Ishikawa (cell line): ENCODE results near the gene GABRG3.

Experiments
- CEBPB ChIP-seq: IDR thresholded peaks from 2 replicates; pipeline ENCODE4 v1.6.1; 2012
- CREB1 ChIP-seq: IDR thresholded peaks from 2 replicates; pipeline ENCODE4 v1.6.1; 2012; ENCODE audit warnings: low read depth
- EGR1 ChIP-seq: IDR thresholded peaks from 2 replicates; pipeline ENCODE4 v1.6.1; 2012
- EP300 ChIP-seq: IDR thresholded peaks from 2 replicates; pipeline ENCODE4 v1.6.1; 2012; ENCODE audit warnings: borderline replicate concordance
- FOXM1 ChIP-seq: IDR thresholded peaks from 2 replicates; pipeline ENCODE4 v1.6.1; 2012; ENCODE audit warnings: low read depth, borderline replicate concordance
- MAX ChIP-seq: IDR thresholded peaks from 2 replicates; pipeline ENCODE4 v1.6.1; 2012
- RAD21 ChIP-seq: IDR thresholded peaks from 2 replicates; pipeline ENCODE4 v1.6.1; 2012; ENCODE audit warnings: low read depth
- REST ChIP-seq: IDR thresholded peaks from 2 replicates; pipeline ENCODE4 v1.6.1; 2012; ENCODE audit warnings: low read depth, mild to moderate bottlenecking
- TAF1 ChIP-seq: IDR thresholded peaks from 2 replicates; pipeline ENCODE4 v1.6.1; 2012; ENCODE audit warnings: low read depth, mild to moderate bottlenecking
- TCF12 ChIP-seq: IDR thresholded peaks from 2 replicates; pipeline ENCODE4 v1.6.1; 2012; ENCODE audit warnings: low read depth
- TEAD4 ChIP-seq: IDR thresholded peaks from 2 replicates; pipeline ENCODE4 v1.6.1; 2012
- USF1 ChIP-seq: IDR thresholded peaks from 2 replicates; pipeline ENCODE4 v1.6.1; 2012
- YY1 ChIP-seq: IDR thresholded peaks from 2 replicates; pipeline ENCODE4 v1.6.1; 2012; ENCODE audit warnings: low read depth
- ZBTB7A ChIP-seq: IDR thresholded peaks from 2 replicates; pipeline ENCODE4 v1.6.1; 2012; ENCODE audit warnings: low read depth

Gene GABRG3

GRCh38 chr15:27087651-27088583 lies 116.9 kb downstream of the GABRG3 start:
- TF ChIP-seq YY1 (no peak), CREB1 (no peak), TEAD4 (no peak), EP300 (no peak), REST (no peak), ZBTB7A (no peak), FOXM1 (no peak), TAF1 (no peak), MAX (no peak), EGR1 (no peak)

GRCh38 chr15:27088584-27089232 lies 117.7 kb downstream of the GABRG3 start:
- TF ChIP-seq TAF1 (no peak), EGR1 (no peak), ZBTB7A (no peak), EP300 (no peak), REST (no peak), YY1 (no peak), USF1 (no peak), CEBPB (no peak), MAX (no peak), CREB1 (no peak), RAD21 (no peak)

GRCh38 chr15:27089233-27089586 lies 118.2 kb downstream of the GABRG3 start:
- TF ChIP-seq TAF1: no peak
- TF ChIP-seq USF1: no peak
- TF ChIP-seq FOXM1: no peak
- no peak for TF ChIP-seq TEAD4
- TF ChIP-seq ZBTB7A: no peak
- no peak for TF ChIP-seq RAD21

- TF ChIP-seq EGR1 (no peak), USF1 (no peak), EP300 (no peak), REST (no peak), ZBTB7A (no peak), YY1 (no peak), TAF1 (no peak), CEBPB (no peak), TCF12 (no peak)
Observed at GRCh38 chr15:27089676-27090075, 118.7 kb downstream of the GABRG3 start.
